GM12878 (cell line): ENCODE results near the gene NARF. TPM values are rescaled to one million over a fixed set of nuclear protein-coding genes. Genes with fewer than 3 reads are reported as not detected.

Experiments
- ATAC-seq: fragments of 200-7000 bp; cut with Tn5 transposase; 3 replicates; pipeline ENCODE4 v1.9.1; 2020; ENCODE audit warnings: mild to moderate bottlenecking, moderate library complexity
- BruUV-seq: library from RNA; stranded (reverse); fragments of 400-500 nt; replicated peaks from 2 replicates; lab custom pipeline; 2021; lab: Mats Ljungman, UMichigan
- CTCF ChIA-PET: fragments of 300-600 bp; sonication (Branson Sonifier 250); formaldehyde crosslinking; extraction: SDS; loops from one replicate; lab custom pipeline; 2021; ENCODE audit warnings: inconsistent platforms; lab: Yijun Ruan, JAX
- POLR2A ChIA-PET: fragments of 350-600 bp; formaldehyde crosslinking; extraction: SDS; loops from one replicate; lab custom pipeline; 2021; ENCODE audit warnings: inconsistent platforms; lab: Charles Lee
- RAD21 ChIA-PET: fragments of 300-600 bp; sonication (Branson Sonifier 250); formaldehyde crosslinking; loops from one replicate; lab custom pipeline; 2023; ENCODE audit warnings: antibody characterized with exemption; ENCODE audit not compliant: unreplicated experiment; lab: Charles Lee
- SMC1A ChIA-PET: fragments of 300-600 bp; sonication (Branson Sonifier 250); formaldehyde crosslinking; loops from one replicate; lab custom pipeline; 2023; ENCODE audit not compliant: unreplicated experiment, uncharacterized antibody; lab: Charles Lee
- DNase-seq: peaks from one replicate; pipeline ENCODE4 v3.0.0-alpha.2; 2011; ENCODE audit warnings: low read depth, low spot score
- FAIRE-seq: peaks from 3 replicates; lab custom pipeline; 2011; peaks lifted over from hg19 to GRCh38; lab: Jason Lieb, UNC
- H2AFZ ChIP-seq: 2 replicates; pipeline ENCODE4 v1.6.0; 2011; ENCODE audit warnings: low read depth, low read length, control low read depth; ENCODE audit not compliant: control insufficient read depth
- H3K27ac ChIP-seq: 2 replicates; pipeline ENCODE4 v1.5.1; 2011; ENCODE audit warnings: control low read depth; ENCODE audit not compliant: control insufficient read depth, insufficient read depth
- H3K27me3 ChIP-seq, 2 experiments: replicated peaks in 1 of 2; 2 replicates each; pipeline versions ENCODE4 v1.6.0 to v1.6.1; 2011; ENCODE audit warnings: low read length in 1 of 2; ENCODE audit not compliant: control insufficient read depth in 2 of 2, insufficient read depth in 2 of 2
- H3K36me3 ChIP-seq, 2 experiments: 2 replicates each; pipeline ENCODE4 v1.5.1; 2011; ENCODE audit warnings: low read length in 1 of 2; ENCODE audit not compliant: control insufficient read depth in 2 of 2, insufficient read depth in 2 of 2
- H3K4me1 ChIP-seq: 2 replicates; pipeline ENCODE4 v1.6.1; 2011; ENCODE audit warnings: mild to moderate bottlenecking, low read length, moderate library complexity, mixed read lengths; ENCODE audit not compliant: control insufficient read depth, insufficient read depth
- H3K4me2 ChIP-seq: 2 replicates; pipeline ENCODE4 v1.6.0; 2011; ENCODE audit warnings: control low read depth; ENCODE audit not compliant: control insufficient read depth, insufficient read depth
- H3K4me3 ChIP-seq: fragments of 200-600 bp; sonication (generic); 2 replicates; pipeline ENCODE4 v1.5.1; 2016
- H3K79me2 ChIP-seq: 2 replicates; pipeline ENCODE4 v1.6.0; 2011; ENCODE audit warnings: low read length; ENCODE audit not compliant: control insufficient read depth, insufficient read depth
- H3K9ac ChIP-seq: 2 replicates; pipeline ENCODE4 v1.8.0; 2011; ENCODE audit warnings: low read length, control low read depth, mixed read lengths; ENCODE audit not compliant: control insufficient read depth, insufficient read depth
- H3K9me3 ChIP-seq: replicated peaks from 3 replicates; pipeline ENCODE4 v1.5.1; 2011; ENCODE audit warnings: mild to moderate bottlenecking, low read length; ENCODE audit not compliant: control insufficient read depth, insufficient read depth
- H4K20me1 ChIP-seq: 2 replicates; pipeline ENCODE4 v1.6.0; 2011; ENCODE audit not compliant: control insufficient read depth, insufficient read depth
- ATF2 ChIP-seq: IDR thresholded peaks from 2 replicates; pipeline ENCODE4 v1.6.1; 2012; ENCODE audit warnings: low read length, inconsistent platforms
- E2F8 ChIP-seq: fragments of 450-650 bp; IDR thresholded peaks from 2 replicates; pipeline ENCODE4 v1.6.1; 2018; ENCODE audit warnings: mild to moderate bottlenecking, low read depth, moderate library complexity; ENCODE audit not compliant: partially characterized antibody
- FOXK2 ChIP-seq: fragments of 450-650 bp; IDR thresholded peaks from 2 replicates; pipeline ENCODE4 v1.6.1; 2017; ENCODE audit warnings: mild to moderate bottlenecking, moderate library complexity
- IRF5 ChIP-seq: fragments of 450-650 bp; IDR thresholded peaks from 2 replicates; pipeline ENCODE4 v1.6.1; 2017; ENCODE audit warnings: borderline replicate concordance
- MEF2B ChIP-seq: fragments of 450-650 bp; IDR thresholded peaks from 2 replicates; pipeline ENCODE4 v1.6.1; 2018; ENCODE audit warnings: mild to moderate bottlenecking, moderate library complexity; ENCODE audit not compliant: partially characterized antibody, poor library complexity, severe bottlenecking
- NBN ChIP-seq: fragments of 450-650 bp; IDR thresholded peaks from 2 replicates; pipeline ENCODE4 v1.6.1; 2016
- ZNF207 ChIP-seq: fragments of 450-650 bp; IDR thresholded peaks from 2 replicates; pipeline ENCODE4 v1.6.1; 2014; ENCODE audit warnings: antibody characterized with exemption, mild to moderate bottlenecking, borderline replicate concordance
- ZNF24 ChIP-seq: fragments of 450-650 bp; IDR thresholded peaks from 2 replicates; pipeline ENCODE4 v1.6.1; 2017; ENCODE audit warnings: antibody characterized with exemption, mild to moderate bottlenecking
- WGBS: methylation state at CpG from one replicate; pipeline ENCODE4 v1.1.6; 2016; ENCODE audit warnings: low lambda C conversion rate; ENCODE audit not compliant: insufficient replicate concordance, insufficient coverage; ENCODE audit errors: missing lambda C conversion rate; 5-methylcytosine and 5-hydroxymethylcytosine counted together
- in situ Hi-C: fragments of 300-500 bp; cut with MboI; formaldehyde crosslinking; loops from 9 replicates; pipeline ENCODE4 v1.14.3; 2018; ENCODE audit warnings: mixed read lengths
- intact Hi-C: fragments of 100-400 bp; cut with micrococcal nuclease; formaldehyde crosslinking; loops from one replicate; pipeline ENCODE4 v1.14.2; 2022; ENCODE audit not compliant: unreplicated experiment
- polyA plus RNA-seq, 11 experiments: library from polyadenylated mRNA; depleted of rRNA in 4 of 11; unstranded in 6 of 11; stranded (reverse) in 5 of 11; fragments of >200 nt; fragmentation: Nextera tagmentation in 4 of 11; fragmentation: Illumina TruSeq in 1 of 11; extraction: Ambion mirVana in 4 of 11; extraction: Trizol in 1 of 11; gene quantifications; 1 replicate in 1 of 11; 2 replicates in 10 of 11; pipeline versions ENCODE4 v1.2.1 to v1.2.3, GENCODE V29; 2011 to 2016; ENCODE audit warnings: inconsistent platforms in 2 of 11, missing spikeins in 2 of 11, low read depth in 1 of 11
- total RNA-seq, 4 experiments: library from RNA; depleted of rRNA in 3 of 4; stranded (reverse); fragments of >200 nt in 3 of 4; fragmentation: Illumina TruSeq in 1 of 4; extraction: Trizol in 1 of 4; gene quantifications; 2 replicates each; pipeline versions ENCODE4 v1.2.1 to v1.2.3, GENCODE V29; 2013 to 2021

Gene NARF
- total and polyA plus RNA-seq, 10 of the 15 experiments (the other 5 are each of a cell fraction or from before 2014, with no cell fraction given): 16.7 to 126 (median 47.5) TPM

GRCh38 chr17:82503728-82504308 is 45.3 kb downstream of the NARF start:
- no peak for FAIRE-seq
- in situ Hi-C loops: no loop called here
- CTCF ChIA-PET: interaction anchor here (5.6 kb wide), 1 partner anchor 9 kb away, joined by 26 read pairs; no protein-coding TSS in a partner anchor

More at GRCh38 chr17:82503728-82504308, 45.3 kb downstream of the NARF start:
- no peaks in the 10 kb centered on the region for H4K20me1 ChIP-seq
- H3K79me2 ChIP-seq: no peaks in the 10 kb centered on the region
- no peak overlapping the region for H3K9ac ChIP-seq
- no peak overlapping the region for H3K4me3 ChIP-seq
- H3K9me3 ChIP-seq: no peaks in the 10 kb centered on the region; the same call in 2 of the 3 replicates
- TF ChIP-seq ZNF24 (no peak), ATF2 (no peak), E2F8 (no peak), FOXK2 (no peak), MEF2B (no peak), ZNF207 (no peak), IRF5 (no peak), NBN (no peak)
- H3K36me3 ChIP-seq: no peaks in the 10 kb centered on the region
- no peaks in the 10 kb centered on the region for H3K27me3 ChIP-seq
- no peak for ATAC-seq
- H2AFZ ChIP-seq: no peak overlapping the region
- WGBS: 73% methylated on average over 20 of the region's 21 CpGs
- no peak overlapping the region for H3K27ac ChIP-seq
- ChIA-PET SMC1A (interaction anchor here (0.6 to 1.5 kb wide), 5 partner anchors 8 to 41 kb away, joined by 3 to 6 read pairs (median 3); no protein-coding TSS in a partner anchor), POLR2A (interaction anchor here (0.8 to 2.5 kb wide), 2 partner anchors 8 to 16 kb away, joined by 4 to 7 read pairs; partner anchors contain the start of gene FOXK2), RAD21 (interaction anchor here (1.5 kb wide), 1 partner anchor 8 kb away, joined by 4 read pairs; no protein-coding TSS in a partner anchor)
- no TSS peak for BruUV-seq
- intact Hi-C loops: no loop called here
- H3K4me1 ChIP-seq: peaks cover 15% of the 10 kb centered on the region
- no peak overlapping the region for H3K4me2 ChIP-seq
- DNase-seq: no peak
